ENCODE results near the gene ZCCHC24. TPM values are rescaled to one million over a fixed set of nuclear protein-coding genes. Genes with fewer than 3 reads are reported as not detected.
A peak's percentile ranks its signal among the peaks of the same experiment; 100 is the strongest.

Gene ZCCHC24
- total RNA-seq, 6 experiments from 2014 or later = 33.2 to 40.3 (median 37.5) TPM

- TF ChIP-seq, protein P1, sequence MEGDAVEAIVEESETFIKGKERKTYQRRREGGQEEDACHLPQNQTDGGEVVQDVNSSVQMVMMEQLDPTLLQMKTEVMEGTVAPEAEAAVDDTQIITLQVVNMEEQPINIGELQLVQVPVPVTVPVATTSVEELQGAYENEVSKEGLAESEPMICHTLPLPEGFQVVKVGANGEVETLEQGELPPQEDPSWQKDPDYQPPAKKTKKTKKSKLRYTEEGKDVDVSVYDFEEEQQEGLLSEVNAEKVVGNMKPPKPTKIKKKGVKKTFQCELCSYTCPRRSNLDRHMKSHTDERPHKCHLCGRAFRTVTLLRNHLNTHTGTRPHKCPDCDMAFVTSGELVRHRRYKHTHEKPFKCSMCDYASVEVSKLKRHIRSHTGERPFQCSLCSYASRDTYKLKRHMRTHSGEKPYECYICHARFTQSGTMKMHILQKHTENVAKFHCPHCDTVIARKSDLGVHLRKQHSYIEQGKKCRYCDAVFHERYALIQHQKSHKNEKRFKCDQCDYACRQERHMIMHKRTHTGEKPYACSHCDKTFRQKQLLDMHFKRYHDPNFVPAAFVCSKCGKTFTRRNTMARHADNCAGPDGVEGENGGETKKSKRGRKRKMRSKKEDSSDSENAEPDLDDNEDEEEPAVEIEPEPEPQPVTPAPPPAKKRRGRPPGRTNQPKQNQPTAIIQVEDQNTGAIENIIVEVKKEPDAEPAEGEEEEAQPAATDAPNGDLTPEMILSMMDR (IDR thresholded peaks at IDR 0.05) = no peak
- H3K27ac Mint-ChIP-seq = no peak overlapping the region; the same call in 1 of the 2 replicates
- H3K4me1 Mint-ChIP-seq (ENCODE audit: low read depth) = peaks cover 32% of the 10 kb centered on the region
- no peak for DNase-seq
- no peak overlapping the region for H3K4me3 Mint-ChIP-seq
- H3K27me3 Mint-ChIP-seq (ENCODE audit: insufficient read depth) = peaks cover 2% of the 10 kb centered on the region
- H3K9me3 Mint-ChIP-seq = no peaks in the 10 kb centered on the region
- peaks cover 31% of the 10 kb centered on the region for H3K36me3 Mint-ChIP-seq (ENCODE audit: low read depth)
These were observed 52.1 kb downstream of the ZCCHC24 start for GRCh38 chr10:79393221-79393923.

DNA sequence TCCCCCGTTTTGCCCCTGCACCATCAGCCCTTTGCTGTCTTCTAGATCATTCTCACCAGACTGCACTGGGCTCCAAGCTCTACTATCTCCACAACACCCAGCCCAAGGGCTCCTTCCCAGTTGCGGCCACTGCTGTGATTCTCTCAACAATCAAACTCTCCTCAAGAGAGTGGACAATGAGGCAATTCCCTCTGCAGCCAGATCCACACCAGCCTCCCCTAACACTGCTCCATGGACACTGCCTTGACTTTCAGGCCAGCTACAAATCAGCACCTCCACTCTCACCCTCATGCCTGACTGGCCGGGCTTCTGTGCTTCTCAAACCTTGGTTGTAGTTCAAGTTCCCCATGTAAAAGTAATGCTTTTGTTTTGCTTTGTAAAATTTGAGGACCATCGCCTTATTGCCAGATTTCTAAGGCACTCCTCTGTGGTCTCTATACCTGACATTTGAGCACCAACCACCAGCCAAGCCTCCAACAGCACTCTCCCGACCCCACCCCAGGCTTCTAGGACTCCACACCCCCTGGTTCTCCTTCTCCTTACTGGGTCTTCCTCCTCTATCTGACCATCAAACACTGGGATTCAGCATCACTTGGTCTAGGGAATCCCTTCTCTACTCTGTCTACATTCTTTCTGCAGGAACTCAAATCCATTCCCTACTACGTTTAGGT, 52.8 kb downstream of the ZCCHC24 start:
- H3K27me3 Mint-ChIP-seq (ENCODE audit: insufficient read depth) = peaks cover 3% of the 10 kb centered on the region
- no peak for DNase-seq
- no peak overlapping the region; the same call in 1 of the 2 replicates for H3K27ac Mint-ChIP-seq
- TF ChIP-seq, protein P1 (IDR thresholded peaks at IDR 0.05) = no peak
- peaks cover 31% of the 10 kb centered on the region for H3K36me3 Mint-ChIP-seq (ENCODE audit: low read depth)
- H3K4me3 Mint-ChIP-seq = no peak overlapping the region
- H3K9me3 Mint-ChIP-seq = no peaks in the 10 kb centered on the region
- H3K4me1 Mint-ChIP-seq (ENCODE audit: low read depth) = peaks cover 25% of the 10 kb centered on the region

- TF ChIP-seq, protein P1 (IDR thresholded peaks at IDR 0.05) = no peak
- no peaks in the 10 kb centered on the region for H3K9me3 Mint-ChIP-seq
- H3K27ac Mint-ChIP-seq = no peak overlapping the region
- peaks cover 31% of the 10 kb centered on the region for H3K36me3 Mint-ChIP-seq (ENCODE audit: low read depth)
- DNase-seq = no peak
- H3K27me3 Mint-ChIP-seq (ENCODE audit: insufficient read depth) = peaks cover 3% of the 10 kb centered on the region
- peaks cover 19% of the 10 kb centered on the region for H3K4me1 Mint-ChIP-seq (ENCODE audit: low read depth)
- no peak overlapping the region for H3K4me3 Mint-ChIP-seq
These were observed 53.4 kb downstream of the ZCCHC24 start for GRCh38 chr10:79392020-79392398.

GRCh38 chr10:79391231-79392019, 54.0 kb downstream of the ZCCHC24 start:
- peaks cover 3% of the 10 kb centered on the region for H3K27me3 Mint-ChIP-seq (ENCODE audit: insufficient read depth)
- DNase-seq = no peak
- TF ChIP-seq, protein P1 (IDR thresholded peaks at IDR 0.05) = no peak
- H3K9me3 Mint-ChIP-seq = no peaks in the 10 kb centered on the region
- H3K36me3 Mint-ChIP-seq (ENCODE audit: low read depth) = peaks cover 31% of the 10 kb centered on the region
- H3K27ac Mint-ChIP-seq = peak overlapping the region; percentile 61
- H3K4me3 Mint-ChIP-seq = no peak overlapping the region
- peaks cover 14% of the 10 kb centered on the region for H3K4me1 Mint-ChIP-seq (ENCODE audit: low read depth)

DNA sequence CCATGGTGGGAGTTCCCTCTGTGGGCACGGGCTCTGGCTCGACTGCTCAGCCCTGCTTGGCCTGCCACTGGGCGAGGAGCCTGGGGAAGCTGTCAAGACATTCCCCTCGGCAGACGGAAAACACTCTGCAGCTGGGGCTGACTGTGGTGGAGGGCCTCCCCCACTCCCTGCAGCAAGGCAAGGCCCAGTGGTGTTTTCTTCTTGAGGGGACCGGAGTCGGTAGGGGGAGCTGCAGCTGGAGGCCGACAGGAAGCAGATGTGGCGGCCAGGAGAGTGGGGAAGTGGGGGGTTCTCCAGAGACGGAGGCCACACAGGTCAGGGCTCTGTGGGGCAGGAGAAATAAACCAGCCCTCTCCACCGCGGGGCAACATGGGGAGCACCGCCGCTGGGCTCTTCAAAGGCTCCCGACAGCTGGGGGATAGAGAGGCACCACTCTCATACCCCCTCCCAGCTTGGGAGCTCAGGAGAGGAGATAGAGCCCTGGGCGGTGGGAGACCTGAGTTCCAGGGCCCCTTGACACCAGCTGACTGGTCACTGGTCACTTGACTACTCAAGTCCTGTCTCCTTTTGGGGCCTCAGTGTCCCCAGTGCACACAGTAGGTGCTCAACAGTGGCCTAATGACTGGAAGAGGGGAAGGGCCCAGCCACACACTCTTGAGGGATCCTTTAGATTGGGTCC, 54.7 kb downstream of the ZCCHC24 start:
- Mint-ChIP-seq H3K36me3 (ENCODE audit: low read depth) (peaks cover 26% of the 10 kb centered on the region), H3K9me3 (no peaks in the 10 kb centered on the region), H3K27ac (peak overlapping the region; percentile 61), H3K4me3 (no peak overlapping the region), H3K27me3 (ENCODE audit: insufficient read depth) (peaks cover 3% of the 10 kb centered on the region), H3K4me1 (ENCODE audit: low read depth) (peaks cover 14% of the 10 kb centered on the region)
- DNase-seq = no peak
- TF ChIP-seq, protein P1 (IDR thresholded peaks at IDR 0.05) = no peak

Measured in HFFc6 (cell line).